Loucy (cell line): ENCODE measurements around the gene RAB31.

ENCODE experiments used
- H2AFZ ChIP-seq: fragments of 200-600 bp; sonication (generic); 2 replicates; pipeline ENCODE4 v1.6.0; 2016; ENCODE audit warnings: antibody characterized with exemption, mild to moderate bottlenecking, low read length, moderate library complexity
- H3F3A ChIP-seq: fragments of 200-600 bp; 2 replicates; pipeline ENCODE4 v1.6.0; 2016; ENCODE audit warnings: antibody characterized with exemption, low read depth, mild to moderate bottlenecking
- H3K27me3 ChIP-seq: fragments of 200-600 bp; sonication (generic); 2 replicates; pipeline ENCODE4 v1.6.1; 2014; ENCODE audit warnings: low read length, mild to moderate bottlenecking; ENCODE audit not compliant: insufficient read depth, poor library complexity, severe bottlenecking
- H3K36me3 ChIP-seq: fragments of 200-600 bp; sonication (generic); 2 replicates; pipeline ENCODE4 v1.6.1; 2016; ENCODE audit warnings: low read length; ENCODE audit not compliant: insufficient read depth
- H3K4me1 ChIP-seq: fragments of 200-600 bp; sonication (generic); 2 replicates; pipeline ENCODE4 v1.5.1; 2014; ENCODE audit warnings: low read length, mild to moderate bottlenecking; ENCODE audit not compliant: insufficient read depth, poor library complexity, severe bottlenecking
- H3K4me2 ChIP-seq: fragments of 200-600 bp; sonication (generic); 2 replicates; pipeline ENCODE4 v1.6.0; 2014; ENCODE audit warnings: antibody characterized with exemption, low read length, low read depth, mild to moderate bottlenecking; ENCODE audit not compliant: poor library complexity, severe bottlenecking
- H3K4me3 ChIP-seq: fragments of 200-600 bp; sonication (generic); 2 replicates; pipeline ENCODE4 v1.5.1; 2014; ENCODE audit warnings: low read length, mild to moderate bottlenecking, mixed read lengths; ENCODE audit not compliant: poor library complexity, severe bottlenecking
- H3K79me2 ChIP-seq: fragments of 200-600 bp; sonication (generic); 2 replicates; pipeline ENCODE4 v1.6.1; 2014; ENCODE audit warnings: low read length; ENCODE audit not compliant: insufficient read depth
- H3K9ac ChIP-seq: fragments of 200-600 bp; sonication (generic); 2 replicates; pipeline ENCODE4 v1.6.0; 2014; ENCODE audit warnings: mild to moderate bottlenecking, low read depth, low read length, moderate library complexity; ENCODE audit not compliant: poor library complexity, severe bottlenecking
- H3K9me2 ChIP-seq: fragments of 200-600 bp; sonication (generic); replicated peaks from 2 replicates; pipeline ENCODE4 v1.6.1; 2016; ENCODE audit warnings: low read depth, low read length, mixed read lengths
- H3K9me3 ChIP-seq: fragments of 200-600 bp; sonication (generic); 2 replicates; pipeline ENCODE4 v1.6.1; 2014; ENCODE audit warnings: mild to moderate bottlenecking, antibody characterized with exemption, low read length, low read depth; ENCODE audit not compliant: insufficient read depth
- H4K20me1 ChIP-seq: fragments of 200-600 bp; sonication (generic); 2 replicates; pipeline ENCODE4 v1.6.0; 2014; ENCODE audit warnings: antibody characterized with exemption, low read length, mild to moderate bottlenecking; ENCODE audit not compliant: insufficient read depth, poor library complexity, severe bottlenecking
- CTCF ChIP-seq: fragments of 200-600 bp; sonication (generic); conservative IDR thresholded peaks from 2 replicates; pipeline ENCODE4 v1.5.1; 2014; ENCODE audit warnings: mild to moderate bottlenecking, antibody characterized with exemption, low read length
- EZH2phosphoT487 ChIP-seq: fragments of 200-600 bp; IDR thresholded peaks from 2 replicates; pipeline ENCODE4 v1.6.1; 2018; ENCODE audit warnings: antibody characterized with exemption, mild to moderate bottlenecking, moderate library complexity, borderline replicate concordance

Gene RAB31

DNA sequence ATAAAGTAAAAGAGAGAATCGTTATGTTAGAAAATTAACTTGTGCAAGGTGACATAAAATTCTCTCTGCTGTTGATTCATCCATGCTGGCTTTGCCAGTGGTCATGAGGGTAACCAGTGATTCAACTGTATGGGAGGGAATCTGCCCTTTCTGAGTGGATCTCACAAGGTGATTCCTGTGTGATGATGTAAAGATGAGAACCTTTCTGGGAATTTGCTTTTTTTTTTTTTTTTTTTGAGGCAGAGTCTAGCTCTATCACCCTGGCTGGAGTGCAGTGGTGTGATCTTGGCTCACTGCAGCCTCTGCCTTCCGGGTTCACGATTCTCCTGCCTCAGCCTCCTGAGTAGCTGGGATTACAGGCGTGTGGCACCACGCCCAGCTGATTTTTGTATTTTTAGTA, 23.3 kb downstream of the RAB31 start:
- Histone ChIP-seq H3K79me2 (no peaks in the 10 kb centered on the region), H3K9me2 (no peaks in the 10 kb centered on the region), H3K4me1 (no peaks in the 10 kb centered on the region), H3K9ac (no peak overlapping the region), H3K36me3 (no peaks in the 10 kb centered on the region), H3K4me3 (no peak overlapping the region), H3K9me3 (no peaks in the 10 kb centered on the region), H2AFZ (no peak overlapping the region), H3K4me2 (no peak overlapping the region), H4K20me1 (no peaks in the 10 kb centered on the region), H3F3A (no peaks in the 10 kb centered on the region), H3K27me3 (no peaks in the 10 kb centered on the region)
- TF ChIP-seq CTCF (no peak), EZH2phosphoT487 (no peak)

DNA sequence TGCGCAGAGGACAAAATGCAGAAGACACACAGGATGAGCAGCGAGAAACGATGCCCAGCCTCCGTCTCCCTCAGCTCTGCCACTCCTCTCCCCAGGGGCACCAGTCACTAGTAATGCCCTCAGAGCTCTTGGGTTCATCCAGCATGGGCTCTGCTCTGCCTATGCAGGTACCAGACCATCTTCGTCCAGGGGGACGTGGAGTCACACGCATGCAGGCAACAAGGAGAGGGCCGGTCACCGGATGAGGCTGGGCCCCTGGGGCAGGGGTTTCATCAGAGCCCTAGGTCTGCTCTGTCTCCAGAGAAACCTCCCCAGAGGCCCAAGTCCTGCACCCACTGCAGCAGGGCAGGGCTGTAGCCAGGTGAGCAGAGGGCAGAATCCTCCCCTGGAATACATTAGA, 23.9 kb downstream of the RAB31 start:
- H3K4me1 ChIP-seq = no peaks in the 10 kb centered on the region
- no peak overlapping the region for H3K4me2 ChIP-seq
- H3K9ac ChIP-seq = no peak overlapping the region
- H3K79me2 ChIP-seq = no peaks in the 10 kb centered on the region
- H4K20me1 ChIP-seq = no peaks in the 10 kb centered on the region
- no peaks in the 10 kb centered on the region for H3K27me3 ChIP-seq
- TF ChIP-seq EZH2phosphoT487 (no peak), CTCF (no peak)
- H3K4me3 ChIP-seq = no peak overlapping the region
- H3K36me3 ChIP-seq = no peaks in the 10 kb centered on the region
- no peaks in the 10 kb centered on the region for H3K9me3 ChIP-seq
- no peaks in the 10 kb centered on the region for H3F3A ChIP-seq
- H2AFZ ChIP-seq = no peak overlapping the region
- no peaks in the 10 kb centered on the region for H3K9me2 ChIP-seq

DNA sequence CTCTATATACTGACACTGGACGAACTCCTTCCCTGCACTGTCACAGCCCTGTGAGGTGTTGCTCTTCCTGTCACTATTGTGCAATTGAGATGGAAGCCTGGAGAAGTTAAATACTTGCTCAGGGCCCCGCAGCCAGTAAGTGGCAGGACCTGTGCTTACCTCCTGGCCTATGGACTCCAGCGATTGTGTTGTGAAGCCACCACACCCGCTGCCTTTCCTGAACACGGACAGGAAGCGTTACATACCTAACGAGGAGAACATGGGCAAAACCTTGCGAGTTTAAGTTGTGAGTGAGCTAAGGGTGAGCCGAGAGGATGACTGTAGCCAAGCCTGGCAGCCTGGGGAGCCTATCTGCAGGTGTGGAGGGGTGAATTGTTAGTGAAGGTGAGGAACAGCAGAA, 26.1 kb downstream of the RAB31 start:
- Histone ChIP-seq H3K36me3 (no peaks in the 10 kb centered on the region), H3K9me2 (no peaks in the 10 kb centered on the region), H3K79me2 (no peaks in the 10 kb centered on the region), H4K20me1 (no peaks in the 10 kb centered on the region), H3F3A (no peaks in the 10 kb centered on the region), H3K4me2 (no peak overlapping the region), H3K27me3 (no peaks in the 10 kb centered on the region), H3K9ac (no peak overlapping the region), H3K4me3 (no peak overlapping the region), H3K4me1 (no peaks in the 10 kb centered on the region), H2AFZ (no peak overlapping the region), H3K9me3 (no peaks in the 10 kb centered on the region)
- no peak for TF ChIP-seq CTCF
